ENCODE measurements around the gene METTL9.

- TF ChIP-seq GATA2 (IDR thresholded peaks at IDR 0.05; ENCODE audit: low read depth, low read length): no peak
- no peak for TF ChIP-seq GATA3 (IDR thresholded peaks at IDR 0.05; ENCODE audit: low read depth, low read length)
These were observed 55.1 kb downstream of the METTL9 start for GRCh38 chr16:21654466-21654865.

Data from SH-SY5Y (cell line).